ENCODE measurements around the gene APOL3. TPM values are rescaled to one million over a fixed set of nuclear protein-coding genes. Genes with fewer than 3 reads are reported as not detected.
"Not testable (repeated sequence)": the region's sequence is repeated elsewhere in the genome, so short reads cannot be mapped to it uniquely, and the experiment has no call there.

Gene APOL3
- total RNA-seq, 1 experiment from 2014 or later, result 19.3 TPM

GRCh38 chr22:36204632-36205015 is 44.1 kb upstream of the APOL3 start:
- Histone ChIP-seq H3K9me2 (ENCODE audit: insufficient read depth) (no peaks in the 10 kb centered on the region), H3K4me1 (replicated peaks; ENCODE audit: insufficient read depth) (peaks cover 21% of the 10 kb centered on the region), H3K79me2 (ENCODE audit: low read depth) (no peaks in the 10 kb centered on the region), H3K36me3 (ENCODE audit: low read depth) (no peaks in the 10 kb centered on the region), H3K4me2 (no peak overlapping the region), H3F3A (ENCODE audit: insufficient read depth, low read depth) (peaks cover 17% of the 10 kb centered on the region; the same call in 1 of the 2 replicates), H3K4me3 (no peak overlapping the region), H3K9me3 (ENCODE audit: insufficient read depth, low read depth) (peaks cover 12% of the 10 kb centered on the region), H3K27me3 (ENCODE audit: insufficient read depth, low read depth) (no peaks in the 10 kb centered on the region), H2AFZ (no peak overlapping the region), H3K27ac (no peak overlapping the region), H4K20me1 (ENCODE audit: insufficient read depth) (no peaks in the 10 kb centered on the region)
- no TSS peak for BruUV-seq (replicated peaks)
- CTCF ChIA-PET, result no interaction called here
- POLR2A ChIA-PET (ENCODE audit: unreplicated experiment), result no interaction called here
- intact Hi-C loops (cut with micrococcal nuclease; ENCODE audit: unreplicated experiment), result loop anchor here (5.0 kb wide), 1 partner anchor 33 kb away; the partner anchor contains the start of gene APOL2
- no peak for TF ChIP-seq EZH2 (IDR thresholded peaks at IDR 0.05; ENCODE audit: low read depth)
- TF ChIP-seq CTCF (conservative IDR thresholded peaks at IDR 0.05), result no peak
- DNase-seq, result no peak

GRCh38 chr22:36204001-36204631 is 43.6 kb upstream of the APOL3 start:
- DNase-seq, result no peak
- no peaks in the 10 kb centered on the region for H3K9me2 ChIP-seq (ENCODE audit: insufficient read depth)
- H3K27me3 ChIP-seq (ENCODE audit: insufficient read depth, low read depth), result no peaks in the 10 kb centered on the region
- TF ChIP-seq CTCF (conservative IDR thresholded peaks at IDR 0.05) (no peak), EZH2 (IDR thresholded peaks at IDR 0.05; ENCODE audit: low read depth) (no peak)
- peak overlapping the region; percentile 73 for H3K4me2 ChIP-seq
- peaks cover 21% of the 10 kb centered on the region for H3K4me1 ChIP-seq (replicated peaks; ENCODE audit: insufficient read depth)
- H3K4me3 ChIP-seq, result no peak overlapping the region
- H3K9me3 ChIP-seq (ENCODE audit: insufficient read depth, low read depth), result peaks cover 8% of the 10 kb centered on the region
- no peak overlapping the region for H3K27ac ChIP-seq
- H3F3A ChIP-seq (ENCODE audit: insufficient read depth, low read depth), result peaks cover 17% of the 10 kb centered on the region; the same call in 1 of the 2 replicates
- no peaks in the 10 kb centered on the region for H3K79me2 ChIP-seq (ENCODE audit: low read depth)
- H2AFZ ChIP-seq, result no peak overlapping the region
- ChIA-PET CTCF (no interaction called here), POLR2A (ENCODE audit: unreplicated experiment) (no interaction called here)
- H4K20me1 ChIP-seq (ENCODE audit: insufficient read depth), result no peaks in the 10 kb centered on the region
- intact Hi-C loops (cut with micrococcal nuclease; ENCODE audit: unreplicated experiment), result loop anchor here (5.0 kb wide), 1 partner anchor 33 kb away; the partner anchor contains the start of gene APOL2
- no peaks in the 10 kb centered on the region for H3K36me3 ChIP-seq (ENCODE audit: low read depth)
- no TSS peak for BruUV-seq (replicated peaks)

- H3K79me2 ChIP-seq (ENCODE audit: low read depth); H3K9me3 ChIP-seq (ENCODE audit: insufficient read depth, low read depth); H3K36me3 ChIP-seq (ENCODE audit: low read depth); BruUV-seq (replicated peaks); H4K20me1 ChIP-seq (ENCODE audit: insufficient read depth); H3K27me3 ChIP-seq (ENCODE audit: insufficient read depth, low read depth); H3K9me2 ChIP-seq (ENCODE audit: insufficient read depth): not testable (repeated sequence)
- Histone ChIP-seq H3K4me1 (replicated peaks; ENCODE audit: insufficient read depth) (peaks cover 21% of the 10 kb centered on the region), H3K27ac (peak overlapping the region; percentile 34), H3F3A (ENCODE audit: insufficient read depth, low read depth) (peaks cover 17% of the 10 kb centered on the region; the same call in 1 of the 2 replicates), H2AFZ (0 out of 2 replicates have a peak overlapping the region, but pooled peaks have one; percentile 49), H3K4me3 (peak overlapping the region; percentile 36; the same call in 1 of the 2 replicates), H3K4me2 (peak overlapping the region; percentile 73)
- POLR2A ChIA-PET (ENCODE audit: unreplicated experiment), result interaction anchor here (0.6 kb wide), 1 partner anchor 75 kb away, joined by 3 read pairs; no protein-coding TSS in a partner anchor
- peak in 1 of 2 experiments; percentile 86 for DNase-seq
- CTCF ChIA-PET, result interaction anchor here (1.1 kb wide), 1 partner anchor 19 kb away, joined by 3 read pairs; no protein-coding TSS in a partner anchor
- intact Hi-C loops (cut with micrococcal nuclease; ENCODE audit: unreplicated experiment), result loop anchor here (5.0 kb wide), 1 partner anchor 34 kb away; the partner anchor contains the start of gene APOL2
Observed at GRCh38 chr22:36203441-36203840, 42.9 kb upstream of the APOL3 start.

- not testable (repeated sequence) for H3K27me3 ChIP-seq (ENCODE audit: insufficient read depth, low read depth); H3K9me2 ChIP-seq (ENCODE audit: insufficient read depth); H4K20me1 ChIP-seq (ENCODE audit: insufficient read depth); BruUV-seq (replicated peaks); H3K79me2 ChIP-seq (ENCODE audit: low read depth); H3K36me3 ChIP-seq (ENCODE audit: low read depth); H3K9me3 ChIP-seq (ENCODE audit: insufficient read depth, low read depth)
- H3K4me1 ChIP-seq (replicated peaks; ENCODE audit: insufficient read depth), result peaks cover 21% of the 10 kb centered on the region
- H3K4me3 ChIP-seq, result peak overlapping the region; percentile 36; the same call in 1 of the 2 replicates
- peak; percentile 19 to 57 for DNase-seq
- H3K4me2 ChIP-seq, result peak overlapping the region; percentile 73
- H2AFZ ChIP-seq, result peak overlapping the region; percentile 49
- ChIA-PET POLR2A (ENCODE audit: unreplicated experiment) (interaction anchor here (0.6 kb wide), 1 partner anchor 76 kb away, joined by 3 read pairs; no protein-coding TSS in a partner anchor), CTCF (interaction anchor here (1.1 kb wide), 1 partner anchor 19 kb away, joined by 3 read pairs; no protein-coding TSS in a partner anchor)
- H3K27ac ChIP-seq, result peak overlapping the region; percentile 34
- peaks cover 17% of the 10 kb centered on the region; the same call in 1 of the 2 replicates for H3F3A ChIP-seq (ENCODE audit: insufficient read depth, low read depth)
- intact Hi-C loops (cut with micrococcal nuclease; ENCODE audit: unreplicated experiment), result loop anchor here (5.0 kb wide), 1 partner anchor 34 kb away; the partner anchor contains the start of gene APOL2
Observed at GRCh38 chr22:36202906-36203305, 42.4 kb upstream of the APOL3 start.

Data from PC-9 (cell line).